H1 (cell line): ENCODE results near the gene ADGRV1. TPM values are rescaled to one million over a fixed set of nuclear protein-coding genes. Genes with fewer than 3 reads are reported as not detected.

Experiments
- CEBPB ChIP-seq: IDR thresholded peaks from 2 replicates; pipeline ENCODE4 v1.6.1; 2012; ENCODE audit warnings: low read depth, low read length
- EZH2 ChIP-seq: fragments of 200-600 bp; sonication (generic); IDR thresholded peaks from 2 replicates; pipeline ENCODE4 v1.7.1; 2012; ENCODE audit warnings: low read depth, mild to moderate bottlenecking, moderate library complexity, low read length, inconsistent platforms; ENCODE audit not compliant: severe bottlenecking
- JUND ChIP-seq: IDR thresholded peaks from 2 replicates; pipeline ENCODE4 v1.6.1; 2011; ENCODE audit warnings: mild to moderate bottlenecking, improper control_type of control experiment, low read length
- KDM1A ChIP-seq: fragments of 200-600, 300-600 bp; sonication (generic); IDR thresholded peaks from 2 replicates; pipeline ENCODE4 v1.7.1; 2016; ENCODE audit warnings: mild to moderate bottlenecking, low read length, borderline replicate concordance
- RBBP5 ChIP-seq: IDR thresholded peaks from 2 replicates; pipeline ENCODE4 v1.7.1; 2012; ENCODE audit warnings: low read depth, mild to moderate bottlenecking, inconsistent platforms, low read length, moderate library complexity, borderline replicate concordance
- RNF2 ChIP-seq: fragments of 200-900, 300-1000 bp; sonication (generic); IDR thresholded peaks from 2 replicates; pipeline ENCODE4 v1.7.1; 2016; ENCODE audit warnings: borderline replicate concordance, low read depth, mild to moderate bottlenecking, antibody characterized with exemption, low read length; ENCODE audit not compliant: poor library complexity, severe bottlenecking; ENCODE audit errors: missing control alignments
- SIN3A ChIP-seq, 2 experiments: IDR thresholded peaks in 1 of 2; conservative IDR thresholded peaks in 1 of 2; 2 replicates each; pipeline ENCODE4 v1.6.1; 2011 to 2012; ENCODE audit warnings: low read length in 2 of 2, improper control_type of control experiment in 1 of 2, low read depth in 1 of 2, mild to moderate bottlenecking in 1 of 2
- SP4 ChIP-seq: IDR thresholded peaks from 2 replicates; pipeline ENCODE4 v1.6.1; 2012; ENCODE audit warnings: low read length, inconsistent platforms
- polyA plus RNA-seq, 7 experiments: library from polyadenylated mRNA; depleted of rRNA in 3 of 7; stranded (reverse) in 5 of 7; unstranded in 2 of 7; fragments of >200 nt in 5 of 7; fragments of 200-250 nt in 2 of 7; gene quantifications; 1 replicate in 5 of 7; 2 replicates in 1 of 7; 4 replicates in 1 of 7; pipeline versions ENCODE4 v1.2.1 to v1.2.3, GENCODE V29; 2011 to 2013; ENCODE audit warnings: missing spikeins in 2 of 7, mixed read lengths in 2 of 7
- total RNA-seq: library from RNA; stranded (reverse); fragmentation: NEBNext Ultra II Directional; extraction: Animal tissue kit (Norgen Biotek cat#: 25700); gene quantifications from 2 replicates; pipeline ENCODE4 v1.2.1, GENCODE V29; 2021

The ADGRV1 gene
- total and polyA plus RNA-seq, 2 of the 8 experiments (the other 6 are each of a cell fraction or from before 2014, with no cell fraction given) = 53.1 to 62.2 TPM

DNA sequence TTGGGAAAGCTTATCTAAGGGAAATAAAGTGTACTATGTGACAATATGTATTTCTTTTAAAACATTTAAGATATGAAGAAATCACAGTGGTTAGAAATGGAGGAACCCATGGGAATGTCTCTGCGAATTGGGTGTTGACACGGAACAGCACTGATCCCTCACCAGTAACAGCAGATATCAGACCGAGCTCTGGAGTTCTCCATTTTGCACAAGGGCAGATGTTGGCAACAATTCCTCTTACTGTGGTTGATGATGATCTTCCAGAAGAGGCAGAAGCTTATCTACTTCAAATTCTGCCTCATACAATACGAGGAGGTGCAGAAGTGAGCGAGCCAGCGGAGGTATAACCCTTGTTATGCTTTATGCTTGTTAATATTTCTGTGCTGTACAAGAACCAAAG, 69.9 kb downstream of the ADGRV1 start (continued):
- no peak for TF ChIP-seq JUND
- TF ChIP-seq SP4 = no peak
- TF ChIP-seq RBBP5 = no peak
- TF ChIP-seq KDM1A = no peak
- TF ChIP-seq EZH2 = no peak
- TF ChIP-seq CEBPB = no peak
- no peak for TF ChIP-seq RNF2
- TF ChIP-seq SIN3A (conservative IDR thresholded peaks at IDR 0.05 in 1 of 2, IDR thresholded peaks at IDR 0.05 in 1 of 2; ENCODE audit: low read depth in 1 of 2, low read length in 2 of 2) = no peak
